ENCODE data around the gene PRKN.

The PRKN gene

GRCh38 chr6:162615016-162615705 is 112.4 kb downstream of the PRKN start:
- DNase-seq (ENCODE audit: low read depth in 2 of 2): no peak

DNA sequence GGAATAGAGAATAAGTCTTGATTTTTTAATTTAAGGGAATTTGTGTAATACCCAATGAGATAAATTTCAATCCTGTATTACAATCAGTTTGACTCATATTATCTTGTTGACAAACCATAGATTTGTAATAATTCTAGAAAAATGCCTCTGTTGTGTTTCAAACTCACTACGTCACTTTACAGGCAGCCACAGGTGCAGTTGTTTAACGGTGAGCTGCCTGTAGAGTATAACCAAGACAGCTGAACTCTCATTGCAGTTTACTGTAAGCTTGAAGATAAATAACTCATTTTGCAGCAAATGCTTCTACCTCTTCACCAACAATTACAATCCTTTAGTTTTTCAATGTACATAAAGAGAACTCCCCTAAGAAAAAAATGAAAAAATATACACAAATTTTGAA is 114.3 kb downstream of the PRKN start:
- no peak for DNase-seq (ENCODE audit: low read depth in 2 of 2)

DNA sequence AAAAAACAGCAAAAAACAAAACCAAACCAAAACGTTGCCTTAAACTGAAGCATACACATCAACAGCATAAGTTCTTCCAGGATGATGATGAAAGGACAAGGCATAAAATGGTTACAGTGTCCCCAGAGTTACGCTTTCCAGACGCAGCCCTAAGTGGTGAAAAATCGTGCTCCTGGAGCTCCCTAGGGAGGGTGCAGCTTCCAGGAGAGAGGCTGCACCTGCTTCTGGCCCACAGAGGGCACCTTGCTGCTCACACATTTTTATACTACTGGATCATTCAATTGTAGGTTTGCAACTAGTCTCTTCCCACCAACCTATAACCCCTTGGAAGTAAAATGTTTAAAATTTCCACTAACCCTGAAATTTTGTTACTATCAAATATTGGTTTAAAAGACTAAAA is 115.0 kb downstream of the PRKN start:
- no peak for DNase-seq (ENCODE audit: low read depth in 2 of 2)

GRCh38 chr6:162610351-162610750 is 117.2 kb downstream of the PRKN start:
- DNase-seq (ENCODE audit: low read depth in 2 of 2): no peak

GRCh38 chr6:162605881-162606280 is 121.7 kb downstream of the PRKN start:
- DNase-seq (ENCODE audit: low read depth in 2 of 2): no peak

- DNase-seq (ENCODE audit: low read depth in 2 of 2): no peak
Observed at GRCh38 chr6:162603231-162604015, 124.1 kb downstream of the PRKN start.

DNA sequence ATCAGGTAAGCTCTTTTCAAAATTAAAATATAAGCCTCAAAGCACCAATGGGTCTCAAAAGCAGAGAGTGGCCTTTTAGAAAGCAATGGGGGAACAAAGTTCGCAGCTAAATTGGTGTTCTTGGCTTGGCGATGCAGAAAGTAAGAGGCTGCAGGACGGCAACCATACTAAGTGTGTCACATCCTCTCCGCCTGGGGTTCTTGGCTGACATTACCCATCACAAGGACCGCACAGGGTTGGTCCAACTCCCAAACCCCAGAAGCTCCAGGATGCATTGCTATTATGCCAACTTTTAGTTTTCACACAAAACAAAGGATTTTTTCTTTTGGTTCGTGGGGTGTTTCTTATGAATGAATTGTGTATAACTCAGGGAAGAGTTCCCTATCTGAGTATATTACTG is 124.8 kb downstream of the PRKN start:
- DNase-seq (ENCODE audit: low read depth in 2 of 2): no peak

DNA sequence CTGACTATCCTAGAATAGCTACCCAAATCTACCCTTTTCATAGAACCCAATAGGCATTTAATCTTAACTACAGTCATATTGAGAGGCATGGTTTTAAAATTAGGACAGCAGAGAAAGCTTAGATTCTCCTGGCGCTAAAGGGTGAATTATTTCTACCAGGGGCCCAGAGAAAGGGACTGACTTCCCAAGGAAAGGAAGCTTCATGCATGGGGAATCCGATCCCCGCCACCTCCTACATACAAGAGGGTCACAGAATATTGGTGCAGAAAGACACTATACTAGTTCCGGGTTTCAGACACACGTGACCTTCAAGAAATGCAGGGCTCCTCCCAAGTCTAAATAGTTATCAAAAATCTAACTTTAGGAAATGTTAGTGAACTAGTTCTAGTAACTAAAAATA is 130.9 kb downstream of the PRKN start:
- no peak for DNase-seq (ENCODE audit: low read depth in 2 of 2)

GRCh38 chr6:162591517-162591916 is 136.0 kb downstream of the PRKN start:
- DNase-seq (ENCODE audit: low read depth in 2 of 2): no peak

- DNase-seq (ENCODE audit: low read depth in 2 of 2): no peak
Observed at GRCh38 chr6:162581988-162582780, 145.4 kb downstream of the PRKN start.

- DNase-seq (ENCODE audit: low read depth in 2 of 2): no peak
Observed at GRCh38 chr6:162580619-162581018, 146.9 kb downstream of the PRKN start.

DNA sequence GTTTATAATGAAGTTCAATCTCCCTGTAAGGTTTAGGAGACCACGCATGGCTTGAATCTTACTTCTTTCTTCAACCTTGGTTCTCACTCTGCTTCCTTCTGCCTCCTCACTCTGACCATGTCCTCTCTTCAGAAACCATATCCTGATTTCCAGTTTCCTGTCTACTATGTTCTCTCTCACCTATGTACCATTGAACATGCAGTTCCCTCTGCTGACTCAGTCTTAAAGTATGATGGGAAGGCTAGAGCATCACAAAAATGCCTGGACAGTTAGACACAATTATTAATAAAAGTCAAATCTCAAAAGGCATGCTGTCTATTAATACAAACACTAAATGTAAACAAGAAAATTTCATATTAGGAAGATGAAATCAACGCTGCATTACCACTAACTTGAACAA is 151.6 kb downstream of the PRKN start:
- DNase-seq (ENCODE audit: low read depth in 2 of 2): no peak

DNA sequence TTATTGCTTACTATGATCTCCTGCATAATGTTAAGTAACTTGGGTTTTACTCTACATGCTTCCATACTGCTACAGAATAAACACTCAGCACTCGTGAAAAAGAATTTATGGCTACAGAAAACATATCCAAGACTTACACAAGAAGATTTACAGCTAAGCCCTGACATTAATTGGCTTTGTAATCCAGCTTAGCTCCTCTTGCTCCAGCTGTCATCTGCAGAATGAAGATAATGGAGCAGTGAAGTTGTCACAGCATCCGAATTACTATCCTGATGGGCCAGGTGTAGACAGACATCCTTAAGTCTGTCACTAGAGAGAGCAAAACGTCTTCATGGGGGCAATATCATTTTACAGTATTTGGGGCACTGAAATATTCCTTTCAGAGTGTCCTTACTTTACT is 155.3 kb downstream of the PRKN start:
- no peak for DNase-seq (ENCODE audit: low read depth in 2 of 2)

DNA sequence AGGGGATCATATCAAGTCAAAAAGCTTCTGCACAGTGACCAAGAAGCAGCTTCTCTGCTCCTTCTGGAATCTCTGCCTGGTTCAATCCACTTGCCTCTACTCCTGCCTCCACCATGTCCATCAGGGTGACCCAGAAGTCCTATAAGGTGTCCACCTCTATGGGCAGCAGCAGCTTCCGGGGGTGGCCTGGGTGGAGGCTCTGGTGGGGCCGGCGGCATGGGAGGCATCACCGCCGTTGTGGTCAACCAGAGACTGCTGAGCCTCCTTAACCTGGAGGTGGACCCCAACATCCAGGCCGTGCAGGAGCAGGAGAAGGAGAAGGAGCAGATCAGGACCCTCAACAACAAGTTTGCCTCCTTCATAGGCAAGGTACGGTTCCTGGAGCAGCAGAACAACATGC is 159.3 kb downstream of the PRKN start:
- DNase-seq (ENCODE audit: low read depth in 2 of 2): no peak

DNA sequence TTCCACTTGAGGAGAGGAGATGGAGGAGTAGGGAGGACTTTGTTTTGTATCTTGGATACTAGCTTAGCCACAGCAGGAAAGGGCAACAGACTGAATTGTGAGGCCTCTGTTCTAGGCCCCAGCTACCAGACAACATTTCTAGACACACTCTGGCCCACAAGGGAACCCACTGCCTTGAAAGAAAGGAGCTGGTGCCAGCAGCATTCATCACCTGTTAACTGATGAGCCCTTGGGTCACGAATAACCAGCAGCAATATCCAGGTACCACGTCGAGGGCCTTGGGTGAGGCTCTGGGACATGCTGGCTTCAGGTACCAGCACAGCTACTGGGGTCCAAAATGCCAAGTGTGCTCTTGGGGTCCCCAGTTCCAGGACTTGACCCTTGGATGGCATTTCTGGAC is 165.5 kb downstream of the PRKN start:
- no peak for DNase-seq (ENCODE audit: low read depth in 2 of 2)

DNA sequence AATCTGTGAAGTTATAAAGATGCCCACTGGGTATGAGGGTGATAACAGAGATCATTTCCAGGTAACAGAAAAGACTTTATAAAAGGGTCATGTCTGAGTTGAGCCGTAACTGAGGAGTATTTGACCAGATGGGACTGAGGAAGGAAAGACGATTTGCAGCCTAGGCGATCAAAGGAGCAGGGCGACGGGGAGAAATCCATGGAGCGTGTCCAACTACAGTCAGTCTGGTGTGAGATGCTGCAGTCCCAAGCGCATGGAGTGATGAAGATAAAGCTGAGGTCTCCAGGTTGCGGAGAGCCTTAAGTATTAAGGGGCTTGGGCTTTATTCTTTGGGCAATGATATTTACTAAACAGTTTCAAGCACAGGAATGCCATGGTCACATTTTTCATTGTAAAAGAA is 166.7 kb downstream of the PRKN start:
- no peak for DNase-seq (ENCODE audit: low read depth in 2 of 2)

- DNase-seq (ENCODE audit: low read depth in 2 of 2): no peak
Observed at GRCh38 chr6:162554531-162554930, 173.0 kb downstream of the PRKN start.

- DNase-seq (ENCODE audit: low read depth in 2 of 2): no peak
Observed at GRCh38 chr6:162546905-162547304, 180.7 kb downstream of the PRKN start.

DNA sequence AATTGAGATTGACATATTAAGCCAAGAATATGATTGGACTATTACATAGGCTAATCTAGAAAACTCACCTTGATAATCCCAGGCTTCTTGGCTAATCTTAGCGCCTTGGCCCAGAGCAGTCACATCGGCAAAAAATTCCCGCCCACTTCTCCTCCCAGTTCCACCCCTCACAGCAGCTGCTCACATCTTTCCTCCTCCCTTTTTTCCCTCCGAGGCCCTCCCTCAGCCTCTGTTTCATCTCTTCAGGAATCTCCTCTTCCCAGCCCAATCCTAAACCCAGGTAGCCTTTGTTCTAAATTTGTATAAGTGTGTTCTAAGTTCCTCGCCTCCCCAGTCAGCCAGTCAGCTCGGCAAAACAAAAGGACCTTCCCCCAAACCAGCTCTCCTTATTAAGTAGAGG is 184.3 kb downstream of the PRKN start:
- DNase-seq (ENCODE audit: low read depth in 2 of 2): no peak

- DNase-seq (ENCODE audit: low read depth in 2 of 2): no peak
Observed at GRCh38 chr6:162541019-162541601, 186.5 kb downstream of the PRKN start.

GRCh38 chr6:162539321-162539720 is 188.2 kb downstream of the PRKN start:
- no peak for DNase-seq (ENCODE audit: low read depth in 2 of 2)

- no peak for DNase-seq (ENCODE audit: low read depth in 2 of 2)
Observed at GRCh38 chr6:162538643-162539064, 188.9 kb downstream of the PRKN start.

Data from stimulated activated CD4-positive, alpha-beta T cell treated with anti-CD3 and anti-CD28 coated beads, Interleukin-12 subunit alpha, Interleukin-12 subunit beta, amount 100 ng/mL, for 24 hours (primary cell).